Amygdala (tissue), 56 donors: ENCODE results near the gene RELCH.

Source experiments
- DNase-seq, 56 donors: peaks; one replicate each; lab custom pipeline; 2025; lab: John Stamatoyannopoulos, UW

RELCH gene

DNA sequence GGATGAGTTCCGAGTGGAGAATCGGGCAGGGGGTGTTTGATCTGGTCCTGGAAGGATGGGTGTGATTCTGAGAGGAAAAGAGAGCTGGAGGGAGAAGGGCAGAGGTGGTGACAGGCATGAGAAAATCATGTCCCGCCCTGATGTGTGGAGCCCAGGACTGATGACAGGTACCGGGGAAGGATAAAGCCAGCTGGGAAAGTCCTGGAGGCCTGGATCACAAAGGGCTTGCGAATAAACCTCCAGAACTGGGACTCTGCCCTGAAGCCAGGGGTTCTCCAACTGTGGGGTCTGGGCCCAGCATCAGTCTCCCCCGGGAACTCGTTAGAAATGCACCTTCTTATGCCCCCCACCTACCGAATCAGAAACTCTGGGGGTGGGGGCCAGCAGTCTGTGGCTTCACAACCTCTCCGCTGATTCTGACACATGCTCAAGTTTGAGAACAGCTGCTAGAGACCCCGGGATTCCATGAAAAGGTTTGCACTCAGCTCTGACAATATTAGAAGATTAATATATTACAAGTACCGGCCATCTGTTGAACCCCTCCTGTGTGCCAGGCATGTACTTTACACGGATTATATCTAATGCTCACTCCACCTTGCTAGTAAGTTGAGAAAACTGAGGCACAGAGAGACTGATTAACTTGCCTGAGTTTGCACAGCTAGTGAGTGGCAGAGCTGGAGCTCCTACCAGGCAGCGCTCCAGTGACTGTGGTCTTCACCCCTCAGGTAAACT lies 146.1 kb downstream of the RELCH start:
- DNase-seq, result no peak

DNA sequence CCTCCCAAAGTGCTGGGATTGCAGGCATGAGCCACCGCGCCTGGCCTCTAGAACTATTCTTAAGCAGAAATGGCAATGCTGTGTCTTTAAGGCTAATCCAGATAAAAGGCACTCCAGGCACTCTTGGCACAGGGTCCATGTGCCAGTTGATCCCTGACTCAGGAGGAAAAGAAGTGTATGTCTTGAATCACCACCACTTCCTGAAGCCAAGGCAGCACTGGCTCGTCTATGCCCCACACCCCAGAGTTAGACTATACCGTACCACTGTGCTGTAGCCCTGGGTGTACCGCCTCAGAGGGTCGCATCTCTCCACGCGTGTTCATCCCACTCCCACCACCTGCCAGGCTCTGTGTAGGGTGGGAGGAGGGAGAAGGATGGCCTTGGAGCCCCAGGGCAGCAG lies 147.1 kb downstream of the RELCH start:
- no peak for DNase-seq

DNA sequence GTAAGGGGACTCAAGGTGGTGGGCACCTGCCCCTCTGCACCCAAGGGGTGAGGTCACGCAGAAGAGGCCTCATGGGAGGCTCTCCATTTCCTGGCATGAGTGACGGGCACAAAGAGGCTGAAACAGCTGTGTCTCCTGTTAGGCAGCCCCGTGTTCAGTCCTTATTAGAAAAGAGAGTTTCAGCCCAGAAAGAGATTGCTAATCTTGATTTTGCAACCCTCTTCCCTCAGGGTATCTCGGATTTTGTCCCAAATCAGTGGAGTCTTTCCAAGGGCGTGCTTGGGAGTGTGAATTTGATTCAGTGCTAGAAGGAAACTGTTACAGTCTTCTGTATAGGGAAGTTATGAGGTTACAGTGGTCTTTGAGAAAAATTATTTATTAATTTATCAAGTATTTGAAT lies 148.4 kb downstream of the RELCH start:
- no peak for DNase-seq

DNA sequence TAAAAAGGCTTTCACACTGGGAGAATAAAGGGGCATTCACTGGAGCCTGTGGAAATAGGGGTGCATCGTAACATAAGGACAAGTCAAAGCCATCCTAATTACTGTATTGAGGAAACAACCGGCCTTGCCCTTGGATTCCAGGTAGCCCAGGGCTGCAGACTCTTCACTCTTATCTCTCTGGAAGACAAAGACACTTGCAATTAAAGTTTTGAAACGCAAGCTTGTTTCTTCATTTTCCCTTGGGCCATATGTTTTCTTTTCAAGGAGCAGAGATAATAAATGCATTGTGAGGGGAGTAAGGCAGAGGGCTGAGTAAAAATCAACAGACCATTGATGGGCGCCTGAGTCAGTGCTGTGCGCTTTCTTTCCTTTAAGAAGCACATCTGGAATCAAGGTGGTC lies 149.6 kb downstream of the RELCH start:
- no peak for DNase-seq

DNA sequence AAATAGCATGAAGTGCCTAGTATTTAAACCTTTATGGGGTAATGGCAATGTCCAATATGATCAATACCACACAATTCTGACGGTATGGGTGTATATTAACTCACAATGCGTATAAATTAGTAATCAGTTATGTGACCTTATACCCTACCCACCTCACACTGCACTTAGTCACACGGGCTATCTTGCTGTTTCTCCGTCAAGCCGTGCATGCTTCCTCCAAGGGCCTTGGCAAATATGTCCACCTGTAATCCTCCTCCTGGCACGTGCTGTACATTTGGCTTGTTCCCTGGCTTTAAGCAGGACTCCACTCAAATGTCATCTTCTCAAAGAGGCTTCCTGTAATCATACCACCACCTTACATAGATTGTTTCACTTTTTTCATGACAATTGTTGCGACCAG lies 150.3 kb downstream of the RELCH start:
- no peak for DNase-seq

DNA sequence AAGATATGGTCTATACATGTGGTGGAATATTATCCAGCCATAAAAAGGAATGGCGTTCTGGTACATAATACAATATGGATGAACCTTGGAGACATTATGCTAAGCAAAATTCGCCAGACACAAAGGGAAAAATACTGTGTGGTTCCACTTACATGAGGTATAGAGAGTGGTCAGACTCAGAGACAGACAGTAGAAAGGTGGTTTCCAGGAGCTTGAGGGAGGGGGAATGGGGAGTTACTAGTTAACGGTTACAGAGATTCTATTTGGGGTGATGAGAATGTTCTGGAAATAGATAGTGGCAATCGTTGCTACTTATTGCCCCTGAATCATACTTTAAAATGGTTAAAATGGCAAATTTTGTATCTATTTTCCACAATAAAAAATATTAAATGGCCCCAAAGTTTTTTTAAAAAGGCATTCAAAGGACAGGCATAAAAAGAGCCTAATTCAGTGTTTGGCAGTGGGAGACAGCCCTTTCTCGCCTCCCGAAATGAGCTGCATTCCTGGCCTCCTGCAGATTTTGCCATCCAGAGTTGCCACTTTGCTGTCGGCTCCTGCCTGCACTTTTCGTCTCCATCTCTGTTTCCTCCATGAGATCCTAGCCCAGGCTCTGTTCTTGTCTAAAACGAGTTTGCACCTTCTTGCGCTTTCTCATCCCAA lies 151.5 kb downstream of the RELCH start:
- no peak for DNase-seq

DNA sequence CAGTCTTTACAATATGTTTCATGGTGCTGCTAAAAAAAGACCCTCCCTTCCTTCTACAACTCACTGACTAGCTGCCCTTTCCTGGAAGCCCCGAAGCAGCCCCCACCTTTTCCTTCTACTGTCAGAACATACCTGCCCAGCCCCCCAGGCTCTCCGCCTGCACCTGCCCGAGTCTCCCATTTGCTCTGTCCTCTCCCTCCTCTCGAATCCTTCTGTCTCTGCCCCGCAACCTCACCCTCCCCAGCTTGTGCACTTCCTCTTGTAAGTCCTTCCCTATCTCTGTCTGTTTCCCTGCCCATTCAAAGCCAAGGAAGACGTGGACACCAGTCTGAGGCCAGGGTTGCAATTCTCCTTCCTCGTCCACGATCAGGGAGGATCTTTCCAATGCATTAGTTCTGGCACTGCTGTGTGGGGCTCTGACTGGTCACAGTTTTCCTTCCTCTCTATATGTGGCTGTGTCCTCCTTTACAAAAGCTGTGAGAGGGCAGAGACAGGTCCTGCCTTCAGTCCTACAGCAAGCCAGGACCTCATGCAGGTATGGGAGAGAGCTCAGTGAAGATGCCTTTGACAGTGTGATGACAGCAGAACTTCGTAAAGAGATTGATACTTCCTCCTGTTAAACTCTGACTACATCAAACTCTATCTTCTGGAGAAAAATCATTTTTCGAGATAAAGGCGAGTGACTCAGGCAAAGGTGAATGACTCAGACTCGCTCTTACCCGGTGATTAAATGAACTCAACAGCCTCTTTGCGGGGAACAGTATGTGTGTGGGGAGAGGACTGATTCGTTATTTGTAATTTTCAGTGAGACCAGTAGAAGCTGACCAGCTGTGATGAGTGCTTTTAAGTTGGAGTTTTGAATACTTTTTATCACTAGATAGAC lies 152.3 kb downstream of the RELCH start:
- DNase-seq, result no peak

DNA sequence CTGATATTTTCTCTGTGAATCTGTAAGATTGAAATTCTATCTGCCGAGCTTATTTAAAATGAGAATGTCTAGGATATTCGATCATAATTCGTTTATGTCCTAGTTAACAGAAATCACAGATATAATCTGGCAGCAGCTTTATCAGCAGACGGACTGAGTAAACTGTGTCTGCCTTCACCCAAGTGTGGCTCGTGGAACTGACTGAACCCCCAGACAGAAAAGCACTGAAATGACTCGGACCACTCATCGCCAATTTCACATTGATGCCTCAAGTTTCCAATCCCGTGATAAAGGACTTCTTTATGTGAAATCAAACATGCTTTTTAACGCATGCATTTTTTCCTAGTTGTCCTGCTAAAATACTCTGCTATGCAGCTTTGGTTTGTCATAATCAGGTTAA lies 153.9 kb downstream of the RELCH start:
- no peak for DNase-seq

DNA sequence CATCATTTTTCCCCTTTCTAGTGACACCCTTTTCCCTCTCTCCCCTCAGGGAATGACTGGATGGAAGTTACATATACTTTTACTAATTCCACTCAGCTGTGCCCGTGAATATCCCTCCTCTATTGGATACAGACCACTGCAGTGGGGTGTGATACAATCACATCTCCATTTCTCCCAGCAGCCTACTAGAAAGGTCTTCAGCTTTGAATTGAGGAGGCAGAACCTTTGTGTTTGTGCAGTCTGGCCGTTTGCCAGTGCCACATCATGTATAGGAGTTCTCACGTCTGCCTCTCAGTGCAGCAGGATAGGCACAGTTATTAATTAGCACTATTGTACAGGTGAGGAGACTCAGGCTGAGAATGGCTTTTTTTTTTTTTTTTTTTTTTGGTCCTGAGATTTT lies 154.4 kb downstream of the RELCH start:
- no peak for DNase-seq

DNA sequence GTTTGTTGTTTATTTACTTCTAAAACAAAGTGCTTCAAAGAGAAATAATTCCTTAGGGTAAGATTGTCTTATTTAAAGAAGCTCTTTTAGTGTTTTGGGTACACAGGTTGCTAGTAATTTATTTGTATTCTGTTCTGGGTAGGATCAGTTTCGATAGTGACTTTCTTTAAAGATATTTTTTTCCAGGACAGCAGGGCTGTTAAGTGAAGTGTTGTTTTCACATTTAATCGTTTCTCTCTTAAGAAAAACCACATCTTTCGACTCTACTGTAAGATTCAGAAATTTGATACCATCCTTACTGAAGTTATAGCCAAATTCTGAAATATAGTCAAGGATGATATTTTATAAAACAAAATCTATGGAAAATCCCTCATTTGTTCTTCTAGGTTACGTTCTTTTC lies 155.8 kb downstream of the RELCH start:
- no peak for DNase-seq

DNA sequence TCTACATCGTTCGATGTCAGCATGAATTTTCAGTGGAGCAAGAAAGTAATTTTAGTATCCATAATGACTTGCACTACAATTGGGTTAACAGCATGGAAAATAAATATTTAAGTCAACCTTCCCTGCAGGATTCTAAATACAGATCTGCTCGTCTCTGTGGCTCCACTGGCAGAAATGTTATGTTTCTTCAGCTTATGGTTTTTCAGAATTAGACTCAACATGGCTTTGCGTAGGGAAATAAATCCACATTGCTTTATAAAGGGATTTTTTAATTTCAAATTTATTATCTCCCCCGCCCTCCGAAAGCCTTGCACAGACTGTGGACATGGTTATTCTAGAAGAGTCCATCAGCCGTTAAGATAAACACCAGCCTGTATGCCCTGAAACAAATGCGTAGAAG lies 156.3 kb downstream of the RELCH start:
- no peak for DNase-seq

DNA sequence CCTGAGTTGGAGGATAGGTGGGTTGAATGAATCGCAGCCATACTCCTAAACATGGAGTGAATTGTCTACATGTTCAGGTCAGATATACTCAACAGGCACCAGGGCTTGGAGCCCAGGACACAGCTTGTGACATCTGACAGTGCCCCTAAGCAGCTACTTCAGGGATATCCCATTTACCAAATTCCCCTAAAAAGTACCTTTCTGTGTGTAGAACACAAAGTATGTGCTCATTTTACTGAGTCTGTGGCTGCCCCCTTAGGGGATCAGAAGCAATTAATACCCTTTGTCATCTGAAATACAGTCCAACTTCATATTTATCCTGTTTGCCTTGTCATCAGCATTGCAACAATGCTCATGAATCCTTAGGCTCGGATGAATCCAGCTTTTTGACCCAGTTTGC lies 158.9 kb downstream of the RELCH start:
- DNase-seq, result no peak

DNA sequence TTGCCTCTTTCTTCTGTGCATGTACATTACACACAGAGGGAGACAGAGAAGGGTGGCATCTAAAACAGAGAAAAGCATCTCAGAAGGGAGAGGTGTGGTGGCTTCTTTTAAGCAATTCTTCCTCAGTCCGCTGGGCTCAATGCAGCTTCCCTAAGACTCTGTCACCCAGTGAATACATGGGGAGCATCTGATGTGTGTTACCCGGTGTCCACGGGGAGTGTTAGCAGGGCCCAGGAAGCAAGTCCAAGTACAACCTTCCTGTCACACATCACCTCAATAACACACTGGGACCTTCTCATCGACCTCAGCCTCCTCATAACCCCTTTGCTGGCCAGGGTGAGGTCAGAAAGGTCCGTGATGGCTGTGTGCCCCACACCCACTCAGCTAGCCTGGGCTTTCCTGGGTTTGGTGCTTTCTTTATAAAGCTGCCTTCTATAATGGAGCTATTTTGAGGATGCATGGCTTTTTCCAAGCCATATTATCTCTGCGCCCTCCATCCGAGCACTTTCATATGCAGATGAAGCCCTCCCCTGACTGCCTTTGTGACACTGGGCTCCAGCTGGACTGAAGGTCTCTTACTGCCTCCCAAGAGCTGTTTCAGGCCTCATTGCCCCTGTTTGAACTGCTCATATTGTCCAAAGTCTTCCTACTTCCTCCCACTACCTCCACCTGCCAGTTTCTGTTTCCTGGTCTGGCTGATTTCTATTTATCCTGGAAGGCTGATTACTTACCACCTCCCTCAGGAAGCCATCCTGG lies 159.5 kb downstream of the RELCH start:
- DNase-seq, result no peak

DNA sequence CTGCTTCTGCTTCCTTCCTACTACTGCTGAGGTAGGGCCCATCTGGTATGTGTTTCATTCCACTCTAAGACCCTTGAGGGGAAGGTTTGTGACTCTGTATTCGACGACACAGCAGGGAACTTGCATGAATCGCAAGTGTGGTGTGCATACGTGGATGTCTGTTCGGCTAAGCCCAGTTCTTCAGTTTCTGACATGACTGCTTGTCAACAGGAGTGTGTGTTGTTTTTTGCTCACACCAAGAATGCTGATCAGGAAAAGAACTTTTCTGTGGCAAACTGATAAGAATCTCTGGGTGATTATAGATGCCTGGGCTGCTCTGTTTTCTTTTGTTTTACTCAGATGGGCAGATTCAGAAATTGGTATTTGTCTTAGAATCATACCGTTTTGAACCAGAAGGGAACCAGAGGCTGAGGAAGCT lies 160.0 kb downstream of the RELCH start:
- no peak for DNase-seq

DNA sequence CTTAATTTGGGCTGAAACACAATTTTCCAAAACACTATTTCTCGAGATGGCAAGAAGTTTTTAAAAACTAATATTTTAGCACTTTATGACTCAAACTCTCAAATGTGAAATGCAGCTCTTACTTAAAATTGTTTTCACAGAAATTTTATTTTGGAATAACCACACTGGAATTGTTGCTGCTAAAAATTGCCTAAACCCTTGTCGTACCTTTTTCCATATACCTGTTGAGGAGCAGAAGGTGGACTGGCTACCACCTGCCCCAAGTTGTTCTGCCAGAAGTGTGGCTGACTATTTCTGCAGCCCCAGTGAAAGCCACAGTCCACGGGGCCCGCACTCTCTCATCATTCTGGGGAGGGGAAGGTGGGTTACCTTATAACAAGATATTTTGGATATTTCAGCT lies 161.4 kb downstream of the RELCH start:
- DNase-seq, result no peak

DNA sequence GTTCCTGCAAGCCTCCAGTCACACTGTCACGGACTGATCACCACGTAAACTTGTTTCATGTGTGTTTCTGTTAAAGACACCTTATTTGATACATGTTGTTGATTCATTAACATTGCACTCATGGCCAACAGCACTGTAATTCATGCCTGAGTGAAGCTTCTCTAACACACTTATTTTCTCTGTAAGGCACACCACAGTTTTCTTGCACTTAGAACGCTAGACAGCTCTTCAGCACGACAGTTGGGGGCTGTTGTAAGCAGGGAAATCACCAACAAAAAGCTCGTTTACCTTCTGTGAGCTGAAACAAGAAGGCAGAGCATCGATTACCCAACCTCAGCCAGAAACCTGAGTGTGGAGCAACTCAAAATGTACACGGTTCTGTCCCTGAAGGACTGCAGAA lies 166.1 kb downstream of the RELCH start:
- DNase-seq, result no peak

DNA sequence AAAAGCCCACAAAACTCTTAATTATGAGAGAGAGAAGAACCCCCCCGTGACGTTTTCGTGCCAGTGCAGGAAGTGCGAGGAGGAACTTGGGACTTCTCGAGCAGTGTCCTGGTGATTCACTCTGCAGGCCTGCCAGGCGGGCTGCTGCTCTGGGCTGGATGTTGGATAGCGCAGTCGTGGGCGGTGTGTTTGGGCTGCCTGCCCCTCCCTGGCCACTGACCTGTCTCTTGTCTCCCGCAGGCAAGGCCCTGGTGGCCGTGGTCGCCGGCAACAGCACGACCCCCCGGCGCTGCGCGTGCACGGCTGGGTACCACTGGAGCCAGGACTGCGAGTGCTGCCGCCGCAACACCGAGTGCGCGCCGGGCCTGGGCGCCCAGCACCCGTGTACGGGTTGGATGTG lies 167.1 kb downstream of the RELCH start:
- no peak for DNase-seq

DNA sequence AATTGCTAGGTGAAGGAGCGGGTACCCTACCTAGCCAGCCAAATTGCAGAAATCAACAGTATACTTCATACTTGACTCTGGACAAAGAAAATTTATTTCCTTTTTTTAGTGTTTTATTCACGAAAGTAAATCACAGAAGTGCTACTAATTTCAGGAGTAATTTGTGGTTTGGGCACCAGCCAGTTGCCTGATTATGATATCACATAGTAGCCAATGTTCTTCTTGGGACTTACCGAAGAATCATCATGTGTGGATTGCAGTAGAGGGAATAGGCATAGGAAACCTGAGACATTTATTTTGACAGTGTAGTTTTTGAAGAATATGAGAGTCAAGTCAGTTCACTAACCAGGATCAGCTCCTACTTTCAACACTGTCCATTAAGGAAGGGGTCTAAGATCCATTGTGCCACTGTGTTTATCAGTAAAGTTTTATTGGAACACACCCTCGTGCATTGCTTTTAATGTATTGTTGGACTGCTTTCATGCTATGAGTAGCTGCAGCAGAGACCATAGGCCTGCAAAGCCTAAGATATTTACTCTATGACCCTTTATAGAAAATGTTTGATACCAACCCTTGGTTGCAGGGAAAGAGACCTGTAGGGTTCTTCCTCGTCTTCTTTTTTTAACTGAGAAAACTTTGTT lies 170.1 kb downstream of the RELCH start:
- DNase-seq, result no peak
